ENCODE measurements around the gene ABAT.

ABAT gene

DNA sequence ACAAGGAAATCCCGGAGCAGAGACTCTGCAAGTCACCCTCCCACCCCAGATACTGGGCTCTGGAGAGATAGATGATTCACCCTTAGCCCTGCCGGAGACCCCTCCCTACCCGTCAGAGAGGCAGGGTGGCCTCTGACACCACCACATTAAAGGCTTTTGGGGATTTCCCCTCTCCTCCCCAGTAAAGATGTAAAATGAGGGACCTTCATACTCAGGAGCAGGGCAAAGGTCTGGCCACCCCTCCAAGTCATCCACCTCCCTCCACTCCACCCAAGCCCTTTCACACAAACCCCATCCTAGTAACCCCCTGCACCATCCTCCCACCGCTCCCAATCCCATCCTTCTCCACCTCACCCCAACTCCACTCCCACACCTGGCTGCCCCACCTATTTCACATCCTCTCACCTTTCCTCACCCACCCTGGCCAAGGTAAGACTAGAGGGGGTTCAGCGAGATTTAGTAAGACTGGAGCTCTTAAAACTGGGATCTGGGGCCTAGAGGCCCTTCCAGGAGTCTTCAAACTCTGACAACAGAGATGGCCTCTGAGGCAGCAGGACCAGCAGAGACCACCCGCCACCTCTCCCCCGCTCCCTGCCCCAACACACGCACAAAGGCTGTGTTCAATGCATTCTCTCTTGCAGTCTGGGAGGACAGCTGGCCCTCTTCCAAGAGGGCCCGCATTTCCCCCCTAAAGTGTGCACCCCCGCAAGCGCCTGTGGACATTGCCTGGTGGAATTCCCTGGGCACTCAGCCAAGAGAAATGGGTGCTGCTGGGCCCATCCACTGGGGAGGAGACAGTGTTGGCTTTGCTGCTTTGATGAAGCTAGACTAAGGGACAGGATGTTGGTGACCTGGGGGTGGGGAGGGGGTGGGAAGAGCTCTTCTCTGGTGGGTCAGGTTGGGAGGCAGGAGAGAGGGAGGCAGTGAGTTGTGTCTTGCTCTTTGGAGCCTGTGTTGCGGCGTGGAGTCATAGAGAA, 1.1 kb downstream of the ABAT start:
- DNase-seq (ENCODE audit: low spot score): no peak
- peaks cover 0 to 18% (median 0%) of the 10 kb centered on the region in 3 experiments for H3K27me3 ChIP-seq (ENCODE audit: control insufficient read depth in 3 of 3, insufficient read depth in 3 of 3, low read depth in 1 of 3, low read length in 3 of 3)
- peak overlapping the region; percentile 11 for H2BK5ac ChIP-seq (ENCODE audit: low read length)
- no peak overlapping the region for H2BK12ac ChIP-seq (ENCODE audit: low read length)
- H2AK5ac ChIP-seq (ENCODE audit: low read depth, low read length): no peak overlapping the region
- H3K36me3 ChIP-seq (replicated peaks in 1 of 2; ENCODE audit: control insufficient read depth in 2 of 2, insufficient read depth in 2 of 2, low read length in 2 of 2): no peaks in the 10 kb centered on the region
- H3K27ac ChIP-seq (replicated peaks; ENCODE audit: low read length): no peak overlapping the region
- no peak overlapping the region for H4K8ac ChIP-seq (ENCODE audit: low read depth, low read length)
- H3K14ac ChIP-seq (ENCODE audit: low read length): no peak overlapping the region
- H3K9me3 ChIP-seq (replicated peaks in 1 of 2; ENCODE audit: control insufficient read depth in 2 of 2, insufficient read depth in 1 of 2, low read depth in 1 of 2, low read length in 2 of 2): peaks cover 0 to 13% of the 10 kb centered on the region in 2 donors
- no peak overlapping the region for H4K91ac ChIP-seq (ENCODE audit: low read depth, low read length, poor library complexity)
- peak overlapping the region; percentile 97 for H3K4me2 ChIP-seq (ENCODE audit: insufficient read depth, low read length, poor library complexity, severe bottlenecking)
- no peak overlapping the region for H2BK120ac ChIP-seq (ENCODE audit: low read depth, low read length)
- no peak overlapping the region for H2BK15ac ChIP-seq (ENCODE audit: low read length)
- peak overlapping the region; percentile 97 for H2AFZ ChIP-seq (ENCODE audit: low read length)
- no peak overlapping the region for H3K9ac ChIP-seq (ENCODE audit: low read depth, low read length, poor library complexity)
- peaks cover 1 to 17% of the 10 kb centered on the region in 2 donors for H3K4me1 ChIP-seq (ENCODE audit: control insufficient read depth in 2 of 2, insufficient read depth in 1 of 2, low read depth in 1 of 2, low read length in 2 of 2)
- H3K18ac ChIP-seq (ENCODE audit: low read length): no peak overlapping the region
- no peak overlapping the region for H3K23ac ChIP-seq (ENCODE audit: low read depth, low read length, poor library complexity)
- H3K4me3 ChIP-seq (ENCODE audit: low read length in 2 of 2): peak overlapping the region in 1 of 2 donors; percentile 85
- H3K4ac ChIP-seq (ENCODE audit: low read length): no peak overlapping the region
- no peaks in the 10 kb centered on the region for H3K79me1 ChIP-seq (ENCODE audit: low read depth, low read length)
- 100% methylated on average over 1 of the region's 13 CpGs; no CpG with 5 or more reads in 1 of the 2 donors for WGBS, 2 donors (ENCODE audit: extremely low coverage in 2 of 2, insufficient read length in 2 of 2, insufficient replicate concordance in 1 of 2)

DNA sequence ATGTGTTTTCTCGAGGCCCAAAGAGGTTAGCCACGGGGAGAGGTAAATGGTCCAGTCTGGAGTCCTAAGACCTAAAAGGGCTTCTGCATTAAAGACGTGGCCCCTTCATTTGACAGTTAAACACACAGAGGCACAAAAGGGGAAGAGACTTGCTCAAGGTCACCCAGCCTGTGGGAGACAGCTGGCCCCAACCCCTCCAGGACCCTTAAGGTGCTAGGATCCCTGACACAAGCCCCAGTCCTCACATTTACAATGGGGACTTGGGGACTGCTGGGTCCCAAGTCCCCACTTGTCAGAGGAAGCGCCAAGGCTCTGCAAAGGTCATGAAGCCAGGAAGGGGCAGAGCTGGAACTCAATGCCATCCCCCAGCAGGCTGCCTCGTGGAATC, 1.7 kb downstream of the ABAT start:
- Histone ChIP-seq H3K27me3 (ENCODE audit: control insufficient read depth in 3 of 3, insufficient read depth in 3 of 3, low read depth in 1 of 3, low read length in 3 of 3) (peaks cover 0 to 18% (median 0%) of the 10 kb centered on the region in 3 experiments), H4K91ac (ENCODE audit: low read depth, low read length, poor library complexity) (no peak overlapping the region), H3K79me1 (ENCODE audit: low read depth, low read length) (no peaks in the 10 kb centered on the region), H3K9ac (ENCODE audit: low read depth, low read length, poor library complexity) (no peak overlapping the region), H3K4me1 (ENCODE audit: control insufficient read depth in 2 of 2, insufficient read depth in 1 of 2, low read depth in 1 of 2, low read length in 2 of 2) (peaks cover 1 to 15% of the 10 kb centered on the region in 2 donors), H2BK12ac (ENCODE audit: low read length) (no peak overlapping the region), H4K8ac (ENCODE audit: low read depth, low read length) (no peak overlapping the region), H3K9me3 (replicated peaks in 1 of 2; ENCODE audit: control insufficient read depth in 2 of 2, insufficient read depth in 1 of 2, low read depth in 1 of 2, low read length in 2 of 2) (peaks cover 0 to 13% of the 10 kb centered on the region in 2 donors), H3K4ac (ENCODE audit: low read length) (no peak overlapping the region), H2BK5ac (ENCODE audit: low read length) (no peak overlapping the region), H3K4me2 (ENCODE audit: insufficient read depth, low read length, poor library complexity, severe bottlenecking) (no peak overlapping the region), H3K14ac (ENCODE audit: low read length) (no peak overlapping the region), H3K27ac (replicated peaks; ENCODE audit: low read length) (no peak overlapping the region), H2AFZ (ENCODE audit: low read length) (no peak overlapping the region), H2BK15ac (ENCODE audit: low read length) (no peak overlapping the region), H3K18ac (ENCODE audit: low read length) (no peak overlapping the region), H3K23ac (ENCODE audit: low read depth, low read length, poor library complexity) (no peak overlapping the region), H2BK120ac (ENCODE audit: low read depth, low read length) (no peak overlapping the region), H2AK5ac (ENCODE audit: low read depth, low read length) (no peak overlapping the region), H3K4me3 (ENCODE audit: low read length in 2 of 2) (no peak overlapping the region), H3K36me3 (replicated peaks in 1 of 2; ENCODE audit: control insufficient read depth in 2 of 2, insufficient read depth in 2 of 2, low read length in 2 of 2) (no peaks in the 10 kb centered on the region)
- WGBS, 2 donors (ENCODE audit: extremely low coverage in 2 of 2, insufficient read length in 2 of 2, insufficient replicate concordance in 1 of 2): no CpG with 5 or more reads among the region's 5 CpGs
- no peak for DNase-seq (ENCODE audit: low spot score)

GRCh38 chr16:8676737-8677375, 2.4 kb downstream of the ABAT start:
- H2AK5ac ChIP-seq (ENCODE audit: low read depth, low read length): no peak overlapping the region
- no peaks in the 10 kb centered on the region for H3K36me3 ChIP-seq (replicated peaks in 1 of 2; ENCODE audit: control insufficient read depth in 2 of 2, insufficient read depth in 2 of 2, low read length in 2 of 2)
- no peak overlapping the region for H3K4me2 ChIP-seq (ENCODE audit: insufficient read depth, low read length, poor library complexity, severe bottlenecking)
- H3K18ac ChIP-seq (ENCODE audit: low read length): no peak overlapping the region
- H3K9ac ChIP-seq (ENCODE audit: low read depth, low read length, poor library complexity): no peak overlapping the region
- H4K91ac ChIP-seq (ENCODE audit: low read depth, low read length, poor library complexity): no peak overlapping the region
- no peak overlapping the region for H2BK5ac ChIP-seq (ENCODE audit: low read length)
- H3K23ac ChIP-seq (ENCODE audit: low read depth, low read length, poor library complexity): no peak overlapping the region
- peaks cover 0 to 13% of the 10 kb centered on the region in 2 donors for H3K9me3 ChIP-seq (replicated peaks in 1 of 2; ENCODE audit: control insufficient read depth in 2 of 2, insufficient read depth in 1 of 2, low read depth in 1 of 2, low read length in 2 of 2)
- no peak overlapping the region for H3K4ac ChIP-seq (ENCODE audit: low read length)
- DNase-seq (ENCODE audit: low spot score): no peak
- no peak overlapping the region for H2AFZ ChIP-seq (ENCODE audit: low read length)
- no peak overlapping the region for H3K14ac ChIP-seq (ENCODE audit: low read length)
- peaks cover 1 to 15% of the 10 kb centered on the region in 2 donors for H3K4me1 ChIP-seq (ENCODE audit: control insufficient read depth in 2 of 2, insufficient read depth in 1 of 2, low read depth in 1 of 2, low read length in 2 of 2)
- H2BK12ac ChIP-seq (ENCODE audit: low read length): no peak overlapping the region
- no peak overlapping the region for H3K27ac ChIP-seq (replicated peaks; ENCODE audit: low read length)
- no peak overlapping the region for H2BK15ac ChIP-seq (ENCODE audit: low read length)
- no peaks in the 10 kb centered on the region for H3K79me1 ChIP-seq (ENCODE audit: low read depth, low read length)
- H2BK120ac ChIP-seq (ENCODE audit: low read depth, low read length): no peak overlapping the region
- WGBS, 2 donors (ENCODE audit: extremely low coverage in 2 of 2, insufficient read length in 2 of 2, insufficient replicate concordance in 1 of 2): no CpG with 5 or more reads among the region's 7 CpGs
- H3K4me3 ChIP-seq (ENCODE audit: low read length in 2 of 2): no peak overlapping the region
- no peak overlapping the region for H4K8ac ChIP-seq (ENCODE audit: low read depth, low read length)
- H3K27me3 ChIP-seq (ENCODE audit: control insufficient read depth in 3 of 3, insufficient read depth in 3 of 3, low read depth in 1 of 3, low read length in 3 of 3): peaks cover 0 to 18% (median 0%) of the 10 kb centered on the region in 3 experiments

DNA sequence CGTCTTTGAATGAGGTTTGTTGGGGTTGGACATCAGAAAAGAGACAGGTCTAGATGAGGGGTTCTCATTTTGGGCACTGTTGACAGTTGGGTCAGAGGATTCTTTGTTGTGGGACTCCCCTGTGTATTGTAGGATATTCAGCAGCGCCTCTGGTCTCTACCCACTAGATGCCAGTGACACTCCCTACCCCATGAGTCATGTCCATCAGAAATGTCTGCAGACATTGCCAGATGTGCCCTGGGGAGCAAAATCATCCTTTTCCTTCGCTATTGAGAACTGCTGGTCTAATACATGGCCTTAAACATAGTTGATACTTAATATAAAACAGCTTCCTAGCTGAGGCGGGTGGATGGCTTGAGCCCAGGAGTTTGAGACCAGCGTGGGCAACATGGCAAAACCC, 3.1 kb downstream of the ABAT start:
- no peak overlapping the region for H3K9ac ChIP-seq (ENCODE audit: low read depth, low read length, poor library complexity)
- H3K27ac ChIP-seq (replicated peaks; ENCODE audit: low read length): no peak overlapping the region
- H4K91ac ChIP-seq (ENCODE audit: low read depth, low read length, poor library complexity): no peak overlapping the region
- no peak overlapping the region for H2BK15ac ChIP-seq (ENCODE audit: low read length)
- no peak overlapping the region for H2BK5ac ChIP-seq (ENCODE audit: low read length)
- H3K4ac ChIP-seq (ENCODE audit: low read length): no peak overlapping the region
- no peak overlapping the region for H2BK120ac ChIP-seq (ENCODE audit: low read depth, low read length)
- no peak overlapping the region for H3K4me3 ChIP-seq (ENCODE audit: low read length in 2 of 2)
- peaks cover 0 to 18% (median 0%) of the 10 kb centered on the region in 3 experiments for H3K27me3 ChIP-seq (ENCODE audit: control insufficient read depth in 3 of 3, insufficient read depth in 3 of 3, low read depth in 1 of 3, low read length in 3 of 3)
- no peak overlapping the region for H3K18ac ChIP-seq (ENCODE audit: low read length)
- no CpG with 5 or more reads among the region's 5 CpGs for WGBS, 2 donors (ENCODE audit: extremely low coverage in 2 of 2, insufficient read length in 2 of 2, insufficient replicate concordance in 1 of 2)
- no peak overlapping the region for H2AFZ ChIP-seq (ENCODE audit: low read length)
- no peak overlapping the region for H4K8ac ChIP-seq (ENCODE audit: low read depth, low read length)
- H2BK12ac ChIP-seq (ENCODE audit: low read length): no peak overlapping the region
- H3K9me3 ChIP-seq (replicated peaks in 1 of 2; ENCODE audit: control insufficient read depth in 2 of 2, insufficient read depth in 1 of 2, low read depth in 1 of 2, low read length in 2 of 2): peaks cover 0 to 13% of the 10 kb centered on the region in 2 donors
- H2AK5ac ChIP-seq (ENCODE audit: low read depth, low read length): no peak overlapping the region
- H3K36me3 ChIP-seq (replicated peaks in 1 of 2; ENCODE audit: control insufficient read depth in 2 of 2, insufficient read depth in 2 of 2, low read length in 2 of 2): no peaks in the 10 kb centered on the region
- H3K4me2 ChIP-seq (ENCODE audit: insufficient read depth, low read length, poor library complexity, severe bottlenecking): no peak overlapping the region
- H3K79me1 ChIP-seq (ENCODE audit: low read depth, low read length): no peaks in the 10 kb centered on the region
- no peak for DNase-seq (ENCODE audit: low spot score)
- H3K23ac ChIP-seq (ENCODE audit: low read depth, low read length, poor library complexity): no peak overlapping the region
- H3K4me1 ChIP-seq (ENCODE audit: control insufficient read depth in 2 of 2, insufficient read depth in 1 of 2, low read depth in 1 of 2, low read length in 2 of 2): peaks cover 1 to 15% of the 10 kb centered on the region in 2 donors
- no peak overlapping the region for H3K14ac ChIP-seq (ENCODE audit: low read length)
